NCI-H2196 (cell line): ENCODE measurements around the gene KMT2A.
"Not testable (repeated sequence)": the region's sequence is repeated elsewhere in the genome, so short reads cannot be mapped to it uniquely, and the experiment has no call there.

Source experiments
- DNase-seq: peaks from one replicate; lab custom pipeline; 2025; ENCODE audit not compliant: unreplicated experiment; lab: John Stamatoyannopoulos, UW

Gene KMT2A

DNA sequence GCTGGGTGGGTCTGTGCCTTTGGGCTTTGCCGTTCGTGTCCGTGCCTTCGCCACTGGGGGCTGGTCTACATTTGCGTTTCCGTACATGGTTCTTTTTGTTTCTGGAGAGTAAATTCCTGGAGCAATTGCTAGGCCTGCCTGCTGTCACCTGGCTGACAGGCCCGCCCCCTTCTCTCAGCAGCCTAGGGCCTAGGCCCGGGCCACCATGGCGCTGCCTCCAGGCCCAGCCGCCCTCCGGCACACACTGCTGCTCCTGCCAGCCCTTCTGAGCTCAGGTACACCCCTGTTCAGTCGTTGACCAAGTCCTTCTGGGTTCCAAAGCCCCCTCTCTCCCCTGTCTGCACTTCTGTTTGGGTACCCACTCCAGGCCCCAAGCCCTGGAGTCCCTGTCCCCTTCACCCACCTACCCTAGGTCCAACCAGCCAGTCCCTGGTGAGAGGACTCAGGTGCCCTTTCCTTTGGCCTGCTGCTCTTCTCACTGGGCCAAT is 95.3 kb downstream of the KMT2A start:
- DNase-seq: no peak

DNA sequence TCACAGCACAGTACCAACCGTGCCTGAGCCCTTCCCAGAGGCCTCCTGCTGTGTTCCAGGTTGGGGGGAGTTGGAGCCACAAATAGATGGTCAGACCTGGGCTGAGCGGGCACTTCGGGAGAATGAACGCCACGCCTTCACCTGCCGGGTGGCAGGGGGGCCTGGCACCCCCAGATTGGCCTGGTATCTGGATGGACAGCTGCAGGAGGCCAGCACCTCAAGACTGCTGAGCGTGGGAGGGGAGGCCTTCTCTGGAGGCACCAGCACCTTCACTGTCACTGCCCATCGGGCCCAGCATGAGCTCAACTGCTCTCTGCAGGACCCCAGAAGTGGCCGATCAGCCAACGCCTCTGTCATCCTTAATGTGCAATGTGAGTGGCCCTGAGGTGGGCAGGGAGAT is 95.8 kb downstream of the KMT2A start:
- DNase-seq: no peak

DNA sequence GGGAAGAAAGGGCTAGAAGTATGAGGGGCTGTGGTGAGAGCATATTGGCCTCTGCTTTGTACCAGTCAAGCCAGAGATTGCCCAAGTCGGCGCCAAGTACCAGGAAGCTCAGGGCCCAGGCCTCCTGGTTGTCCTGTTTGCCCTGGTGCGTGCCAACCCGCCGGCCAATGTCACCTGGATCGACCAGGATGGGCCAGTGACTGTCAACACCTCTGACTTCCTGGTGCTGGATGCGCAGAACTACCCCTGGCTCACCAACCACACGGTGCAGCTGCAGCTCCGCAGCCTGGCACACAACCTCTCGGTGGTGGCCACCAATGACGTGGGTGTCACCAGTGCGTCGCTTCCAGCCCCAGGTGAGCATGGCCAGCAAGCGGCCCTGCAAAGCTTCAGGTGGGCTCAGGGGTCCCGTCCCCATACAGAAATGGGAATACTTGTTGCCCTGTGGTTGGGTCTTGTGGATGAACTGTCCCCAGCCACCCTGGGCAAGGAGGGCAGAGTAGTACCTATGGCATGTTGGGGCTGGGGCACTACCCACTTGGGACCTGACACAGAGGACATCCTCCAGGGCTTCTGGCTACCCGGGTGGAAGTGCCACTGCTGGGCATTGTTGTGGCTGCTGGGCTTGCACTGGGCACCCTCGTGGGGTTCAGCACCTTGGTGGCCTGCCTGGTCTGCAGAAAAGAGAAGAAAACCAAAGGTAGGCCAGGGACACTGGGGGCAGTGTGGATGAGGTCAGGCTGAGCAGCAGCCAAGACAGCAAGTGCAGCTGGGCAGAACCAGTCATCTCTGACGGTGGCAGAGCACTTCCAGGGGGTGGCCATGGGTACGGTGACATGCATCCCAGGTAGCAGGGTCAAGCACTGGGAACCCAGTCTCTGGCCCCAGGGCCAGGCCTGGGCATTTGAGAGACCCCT is 96.8 kb downstream of the KMT2A start:
- DNase-seq: no peak

DNA sequence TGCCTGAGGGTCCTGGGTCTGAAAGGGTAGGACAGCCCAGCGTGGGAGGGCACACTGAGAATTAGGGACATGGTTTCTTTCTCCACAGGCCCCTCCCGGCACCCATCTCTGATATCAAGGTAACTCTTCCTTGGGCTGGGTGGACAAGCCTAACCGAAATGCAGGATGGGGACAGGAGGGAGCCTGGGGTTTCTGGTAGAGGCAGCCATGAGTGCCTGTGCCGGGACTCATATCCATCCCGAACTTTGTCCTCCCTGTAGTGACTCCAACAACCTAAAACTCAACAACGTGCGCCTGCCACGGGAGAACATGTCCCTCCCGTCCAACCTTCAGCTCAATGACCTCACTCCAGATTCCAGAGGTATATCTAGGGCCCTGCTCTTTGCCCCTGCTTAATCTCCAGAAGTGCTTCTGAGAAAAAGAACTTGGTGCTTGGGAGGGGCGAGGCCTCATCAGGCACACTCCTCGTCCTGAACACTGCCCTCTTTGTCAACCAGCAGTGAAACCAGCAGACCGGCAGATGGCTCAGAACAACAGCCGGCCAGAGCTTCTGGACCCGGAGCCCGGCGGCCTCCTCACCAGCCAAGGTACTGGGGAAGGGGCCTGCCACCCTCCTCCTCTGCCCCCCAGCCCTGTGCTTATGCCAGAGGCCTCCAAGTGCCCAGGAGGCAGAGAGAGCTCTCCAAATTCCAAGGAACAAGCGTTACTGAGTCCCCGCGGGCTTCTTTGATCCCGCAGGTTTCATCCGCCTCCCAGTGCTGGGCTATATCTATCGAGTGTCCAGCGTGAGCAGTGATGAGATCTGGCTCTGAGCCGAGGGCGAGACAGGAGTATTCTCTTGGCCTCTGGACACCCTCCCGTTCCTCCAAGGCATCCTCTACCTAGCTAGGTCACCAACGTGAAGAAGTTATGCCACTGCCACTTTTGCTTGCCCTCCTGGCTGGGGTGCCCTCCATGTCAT is 97.8 kb downstream of the KMT2A start:
- DNase-seq: no peak

DNA sequence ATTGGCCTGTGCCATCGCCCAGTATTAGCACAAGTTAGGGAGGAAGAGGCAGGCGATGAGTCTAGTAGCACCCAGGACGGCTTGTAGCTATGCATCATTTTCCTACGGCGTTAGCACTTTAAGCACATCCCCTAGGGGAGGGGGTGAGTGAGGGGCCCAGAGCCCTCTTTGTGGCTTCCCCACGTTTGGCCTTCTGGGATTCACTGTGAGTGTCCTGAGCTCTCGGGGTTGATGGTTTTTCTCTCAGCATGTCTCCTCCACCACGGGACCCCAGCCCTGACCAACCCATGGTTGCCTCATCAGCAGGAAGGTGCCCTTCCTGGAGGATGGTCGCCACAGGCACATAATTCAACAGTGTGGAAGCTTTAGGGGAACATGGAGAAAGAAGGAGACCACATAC is 99.0 kb downstream of the KMT2A start:
- no peak for DNase-seq

DNA sequence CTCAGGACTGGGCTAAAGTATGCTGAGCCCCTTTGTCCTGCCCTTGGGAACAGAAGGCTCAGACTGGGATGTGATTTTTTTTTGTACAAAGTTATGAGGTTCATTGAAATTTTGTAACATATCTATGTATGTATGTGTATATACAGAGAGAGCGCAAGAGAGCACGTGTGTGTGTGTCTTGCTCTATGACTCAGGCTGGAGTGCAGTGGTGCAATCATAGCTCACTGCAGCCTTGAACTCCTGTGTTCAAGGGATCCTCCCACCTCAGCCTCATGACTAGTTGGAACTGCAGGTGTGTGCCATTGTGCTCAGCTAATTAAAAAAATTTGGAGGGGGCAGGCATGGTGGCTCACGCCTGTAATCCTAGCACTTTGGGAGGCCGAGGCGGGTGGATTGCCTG is 100.4 kb downstream of the KMT2A start:
- no peak for DNase-seq

DNA sequence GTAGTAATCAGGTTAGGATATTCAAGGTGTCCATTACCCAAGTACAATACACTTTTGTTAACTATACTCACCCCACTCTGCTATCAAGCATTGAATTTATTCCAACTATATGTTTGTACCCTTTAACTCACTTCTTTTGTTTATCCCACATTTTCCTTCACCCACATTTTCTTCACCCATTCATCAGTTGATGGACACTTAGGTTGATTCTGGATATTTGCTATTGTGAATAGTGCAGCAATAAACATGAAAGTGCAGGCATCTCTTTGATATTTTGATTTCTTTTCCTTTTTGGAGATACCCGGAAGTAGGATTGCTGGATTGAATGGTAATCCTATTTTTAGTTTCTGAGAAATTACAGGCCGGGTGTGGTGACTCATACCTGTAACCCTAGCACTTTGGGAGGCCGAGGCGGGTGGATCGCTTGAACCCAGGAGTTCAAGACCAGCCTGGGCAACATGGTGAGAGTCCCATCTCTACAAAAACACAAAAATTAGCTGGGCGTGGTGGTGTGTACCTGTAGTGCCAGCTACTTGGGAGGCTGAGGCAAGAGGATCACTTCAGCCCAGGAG is 101.2 kb downstream of the KMT2A start:
- no peak for DNase-seq

DNA sequence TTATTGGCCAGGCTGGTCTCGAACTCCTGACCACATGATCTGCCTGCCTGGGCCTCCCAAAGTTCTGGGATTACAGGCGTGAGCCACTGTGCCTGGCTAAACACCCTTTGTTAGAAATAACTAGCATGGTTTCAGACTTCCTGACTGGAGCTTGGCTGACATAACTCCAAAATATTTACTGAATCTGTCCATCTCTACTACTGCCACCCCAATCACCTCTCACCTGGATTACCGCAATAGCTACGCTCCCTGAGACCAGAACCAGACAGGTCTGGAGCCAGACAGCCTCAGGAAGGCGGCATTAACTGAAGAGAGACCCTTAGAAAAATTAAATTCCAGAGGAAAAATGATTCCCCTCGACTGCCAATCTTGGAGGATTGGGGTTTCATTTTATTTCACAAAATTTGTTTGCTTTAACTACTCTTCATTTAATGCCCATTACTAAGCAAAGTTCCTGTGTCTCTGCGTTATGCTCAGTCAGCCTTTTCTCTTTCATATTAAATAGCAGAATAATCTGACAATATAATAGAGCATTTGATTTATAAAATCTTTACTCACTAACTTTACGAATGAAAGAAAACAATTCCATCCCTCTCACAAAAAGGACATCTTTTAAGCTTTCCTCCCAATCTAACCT is 107.8 kb downstream of the KMT2A start:
- no peak for DNase-seq

DNA sequence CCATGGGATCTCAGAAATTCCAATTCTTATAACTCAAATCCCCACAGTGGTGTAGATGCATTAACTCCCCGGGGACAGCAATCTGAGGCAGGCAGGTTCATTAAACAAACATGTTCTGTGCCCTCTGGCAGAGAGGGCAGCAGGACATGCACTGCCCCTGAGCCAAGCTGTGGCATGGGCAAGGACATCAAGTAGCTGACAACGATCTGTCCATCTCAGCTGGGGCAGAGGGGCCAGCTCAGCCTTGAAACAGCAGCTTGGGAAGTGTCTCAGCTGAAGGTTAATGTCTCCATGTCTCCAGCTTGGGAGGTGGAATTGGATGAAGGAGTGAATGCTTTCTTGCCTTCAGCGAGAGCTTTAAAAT is 108.3 kb downstream of the KMT2A start:
- DNase-seq: no peak

DNA sequence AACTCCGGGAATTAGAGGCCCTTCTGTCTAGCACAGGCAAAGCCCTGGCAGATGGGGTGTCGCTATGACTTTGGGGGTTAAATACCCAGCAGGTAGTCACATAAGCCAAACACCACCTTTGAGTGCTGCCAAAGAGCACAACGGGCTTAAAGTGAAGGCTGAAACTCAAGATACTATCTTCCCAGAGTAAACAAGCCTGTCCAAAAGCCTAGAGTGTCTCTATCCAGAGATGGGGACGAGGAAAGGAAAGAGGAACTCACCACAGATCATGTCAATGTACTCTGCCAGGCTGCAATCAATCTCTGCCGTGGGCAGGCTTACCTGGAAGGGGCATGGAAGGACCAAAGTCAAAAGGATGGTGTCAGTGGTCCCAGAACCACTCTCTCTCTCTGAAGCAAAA is 109.2 kb downstream of the KMT2A start:
- no peak for DNase-seq

DNA sequence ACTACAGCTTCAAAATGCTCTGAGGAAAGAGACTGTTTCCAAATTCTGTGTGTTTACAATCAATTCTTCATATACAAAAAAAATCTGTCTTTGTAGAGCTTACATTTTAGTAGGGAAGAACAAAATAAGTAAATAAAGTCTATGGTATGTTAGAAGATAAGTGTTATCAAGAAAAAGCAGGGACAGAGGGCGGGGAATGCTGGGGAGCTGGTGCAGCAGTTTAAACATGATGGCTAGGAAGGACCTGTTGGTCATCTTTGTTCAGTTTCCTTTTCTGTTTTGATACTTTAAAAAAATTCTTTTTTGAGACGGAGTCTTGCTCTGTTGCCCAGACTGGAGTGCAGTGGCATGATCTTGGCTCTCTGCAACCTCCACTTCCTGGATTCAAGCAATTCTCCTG is 110.8 kb downstream of the KMT2A start:
- DNase-seq: no peak

DNA sequence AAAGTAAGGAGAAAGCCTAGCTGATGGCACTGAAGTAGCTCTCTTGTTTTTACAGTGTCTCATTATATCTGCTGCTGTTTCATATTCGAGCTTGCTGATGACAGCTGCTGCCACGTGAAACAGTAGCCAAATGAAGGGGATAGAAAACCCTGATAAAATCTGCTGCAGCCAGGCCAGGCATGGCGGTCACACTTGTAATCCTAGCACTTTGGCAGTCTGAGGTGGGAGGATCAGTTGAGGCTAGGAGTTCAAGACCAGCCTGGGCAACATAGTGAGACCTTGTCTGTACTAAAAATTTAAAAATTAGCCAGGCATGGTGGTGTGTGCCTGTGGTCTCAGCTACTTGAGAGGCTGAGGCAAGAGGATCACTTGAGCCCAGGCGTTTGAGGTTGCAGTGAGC is 116.0 kb downstream of the KMT2A start:
- DNase-seq: no peak

DNA sequence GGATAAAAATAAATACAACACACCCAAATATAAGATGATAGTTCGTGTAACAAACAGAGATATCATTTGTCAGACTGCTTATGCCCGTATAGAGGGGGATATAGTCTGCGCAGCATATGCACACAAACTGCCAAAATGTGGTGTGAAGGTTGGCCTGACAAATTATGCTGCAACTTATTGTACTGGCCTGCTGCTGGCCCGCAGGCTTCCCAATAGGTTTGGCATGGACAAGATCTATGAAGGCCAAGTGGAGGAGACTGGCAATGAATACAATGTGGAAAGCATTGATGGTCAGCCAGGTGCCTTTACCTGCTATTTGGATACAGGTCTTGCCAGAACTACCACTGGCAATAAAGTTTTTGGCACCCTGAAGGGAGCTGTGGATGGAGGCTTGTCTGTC is 124.5 kb downstream of the KMT2A start:
- no peak for DNase-seq

DNA sequence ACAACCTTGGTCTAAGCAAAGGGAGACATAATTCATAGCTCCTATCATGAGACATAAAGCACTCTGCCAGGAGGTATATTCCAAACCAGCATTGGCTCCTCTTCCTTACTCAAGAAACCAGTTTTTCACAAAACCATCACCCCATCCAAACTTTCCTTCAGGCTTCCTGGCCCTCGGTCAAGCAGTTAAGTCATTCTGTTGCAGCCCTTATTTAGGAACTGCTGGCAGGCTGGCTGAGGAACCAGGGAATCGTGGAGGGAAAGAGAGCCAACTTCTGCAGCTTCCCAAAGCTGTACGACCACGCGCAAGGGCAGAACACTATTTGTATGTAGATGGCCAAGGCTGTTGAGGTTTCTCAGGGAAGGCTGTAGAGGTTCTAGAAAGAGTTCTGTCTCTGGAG is 128.8 kb downstream of the KMT2A start:
- no peak for DNase-seq

DNA sequence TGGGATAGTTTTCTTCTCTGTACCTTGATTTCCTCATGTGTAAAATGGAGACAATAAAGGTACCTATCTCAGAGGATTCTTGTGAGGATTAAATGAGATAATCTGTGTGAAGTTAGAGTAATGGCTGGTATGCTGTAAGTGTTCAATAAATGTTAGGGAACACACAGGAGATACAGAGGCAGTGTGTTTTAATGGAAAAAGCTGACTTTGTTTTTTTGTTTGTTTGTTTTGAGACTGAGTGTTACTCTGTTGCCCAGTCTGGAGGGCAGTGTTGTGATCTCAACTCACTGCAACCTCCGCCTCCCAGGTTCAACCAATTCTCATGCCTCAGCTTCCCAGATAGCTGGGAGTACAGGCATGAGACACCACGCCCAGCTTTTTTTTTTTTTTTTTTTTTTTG is 133.4 kb downstream of the KMT2A start:
- no peak for DNase-seq

DNA sequence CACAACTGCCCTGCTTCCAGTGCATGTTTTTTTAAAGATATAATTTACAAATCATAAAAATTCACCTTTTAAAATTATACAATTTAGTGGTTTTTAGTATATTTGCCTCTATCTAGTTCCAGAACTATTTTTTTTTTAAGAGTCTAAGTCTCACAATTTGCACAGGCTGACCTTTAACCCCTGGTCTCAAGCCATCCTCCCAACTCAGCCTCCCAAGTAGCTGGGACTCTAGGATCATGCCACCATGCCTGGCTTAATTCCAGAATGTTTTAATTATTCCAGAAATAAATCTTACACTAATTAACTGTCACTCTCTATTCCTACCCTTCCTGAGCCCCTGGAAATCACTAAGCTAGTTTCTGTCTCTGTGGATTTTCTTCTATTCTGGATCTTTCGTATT is 134.5 kb downstream of the KMT2A start:
- no peak for DNase-seq

DNA sequence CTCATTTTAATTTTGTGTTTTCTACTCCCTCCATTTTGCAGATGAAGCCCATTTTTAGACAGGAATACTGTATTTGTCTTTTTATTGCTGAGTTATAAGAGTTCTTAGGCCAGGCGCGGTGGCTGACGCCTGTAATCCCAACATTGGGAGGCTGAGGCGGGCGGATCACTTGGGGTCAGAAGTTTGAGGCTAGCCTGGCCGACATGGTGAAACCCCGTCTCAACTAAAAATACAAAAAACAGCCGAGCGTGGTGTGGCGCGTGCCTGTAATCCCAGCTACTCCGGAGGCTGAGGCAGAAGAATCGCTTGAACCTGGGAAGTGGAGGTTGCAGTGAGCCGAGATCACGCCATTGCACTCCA is 135.4 kb downstream of the KMT2A start:
- DNase-seq: not testable (repeated sequence)

DNA sequence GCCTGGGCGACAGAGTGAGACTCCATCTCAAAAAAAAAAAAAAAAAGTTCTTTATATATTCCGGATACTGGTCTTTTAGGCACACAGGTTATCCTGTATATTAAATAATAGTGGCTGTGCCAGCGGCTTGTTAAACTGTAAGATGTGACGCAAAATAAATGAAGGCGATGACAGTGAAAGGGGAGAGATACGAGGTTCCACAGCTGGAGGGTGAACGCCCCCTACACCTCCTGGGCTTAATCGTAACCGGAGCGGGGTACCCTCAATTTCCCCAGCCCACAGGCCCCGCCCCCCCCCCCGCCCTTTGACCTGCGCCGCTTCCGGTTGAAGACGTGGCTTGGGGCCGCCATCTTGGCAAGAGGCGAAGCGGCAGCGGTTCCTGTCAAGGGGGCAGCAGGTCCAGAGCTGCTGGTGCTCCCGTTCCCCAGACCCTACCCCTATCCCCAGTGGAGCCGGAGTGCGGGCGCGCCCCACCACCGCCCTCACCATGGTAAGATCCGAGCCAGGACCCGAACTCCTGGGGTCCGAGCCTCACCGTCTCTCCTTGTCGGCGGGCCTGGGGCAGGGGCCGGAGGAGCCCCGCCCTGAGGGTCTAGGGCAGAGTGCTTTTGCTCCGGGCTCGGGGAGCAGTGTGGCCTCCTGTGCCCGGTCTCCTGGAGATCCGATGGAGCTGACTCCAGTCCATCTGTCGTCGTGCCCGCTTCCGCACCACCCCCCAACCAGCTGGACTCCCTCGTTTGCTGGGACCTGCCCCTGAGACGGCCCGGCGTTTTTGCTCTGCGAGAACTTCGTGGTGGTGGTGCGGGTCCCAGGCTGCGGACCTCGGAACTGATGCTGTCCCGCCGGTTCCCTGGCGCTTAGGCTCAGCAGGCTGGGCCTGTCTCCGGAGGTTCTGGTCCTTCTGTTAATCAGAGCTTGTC is 136.0 kb downstream of the KMT2A start, which contains the start of gene ARCN1:
Gene ARCN1, plus strand, starts transcription at position 349 of the 920 bp plus-strand sequence. Its CDS starts 139 bp downstream, at position 488.
- DNase-seq: peak; percentile 59

DNA sequence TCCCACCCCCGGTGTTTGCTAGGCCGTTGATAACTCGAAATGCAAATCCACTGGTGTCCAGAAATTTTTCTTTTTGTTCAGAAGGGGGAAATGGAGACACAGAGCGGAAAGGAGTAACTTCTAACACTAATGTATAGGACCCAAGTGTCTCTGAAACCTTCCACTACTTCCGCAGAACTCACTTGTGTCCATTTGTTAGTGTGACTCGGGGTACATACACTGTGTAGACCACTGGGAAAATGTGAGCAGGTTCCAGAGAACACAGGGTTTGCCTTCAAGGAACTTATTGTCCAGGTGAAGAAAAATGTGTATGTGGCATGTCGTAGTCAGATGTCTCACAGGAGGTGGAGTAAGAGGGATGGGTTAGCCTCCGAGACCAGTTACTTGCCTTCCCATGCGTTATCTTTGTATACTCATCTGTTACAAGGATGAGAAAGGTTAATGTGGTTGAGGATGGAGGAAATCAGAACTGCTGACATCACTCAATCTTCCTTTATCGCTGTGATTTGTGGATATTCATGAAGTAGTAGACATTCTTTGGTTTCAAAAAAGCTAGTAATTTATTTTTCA is 136.8 kb downstream of the KMT2A start:
- DNase-seq: no peak

DNA sequence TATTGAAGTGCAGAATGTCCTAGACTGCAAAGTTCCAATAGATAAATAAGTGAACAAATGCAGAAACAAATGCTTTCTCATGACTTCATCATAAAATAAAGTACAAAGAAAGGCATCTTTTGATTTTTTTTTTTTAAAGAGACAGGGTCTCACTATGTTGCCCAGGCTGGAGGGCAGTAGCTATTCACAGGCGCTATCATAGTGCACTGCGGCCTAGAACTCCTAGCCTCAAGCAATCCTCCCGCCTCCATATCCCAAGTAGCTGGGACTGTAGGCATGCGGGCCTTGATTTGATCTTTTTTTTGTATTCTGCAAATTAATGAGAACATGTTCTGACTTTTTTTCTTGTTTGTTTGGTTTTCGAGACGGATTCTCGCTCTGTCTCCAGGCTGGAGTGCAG is 138.3 kb downstream of the KMT2A start:
- DNase-seq: no peak
